M059J (cell line): ENCODE data around the gene VWA5B1. TPM values are rescaled to one million over a fixed set of nuclear protein-coding genes. Genes with fewer than 3 reads are reported as not detected.
A peak's percentile ranks its signal among the peaks of the same experiment; 100 is the strongest.
"Not testable (repeated sequence)": the region's sequence is repeated elsewhere in the genome, so short reads cannot be mapped to it uniquely, and the experiment has no call there.

Experiments used
- DNase-seq: peaks from one replicate; pipeline ENCODE4 v3.0.0-alpha.2; 2012; ENCODE audit warnings: low read depth
- total RNA-seq: library from RNA; depleted of rRNA; stranded (reverse); fragments of >200 nt; shearing (Covaris generic); gene quantifications from 2 replicates; pipeline ENCODE4 v1.2.3, GENCODE V29; 2014; rRNA removed

VWA5B1 gene, protein sequence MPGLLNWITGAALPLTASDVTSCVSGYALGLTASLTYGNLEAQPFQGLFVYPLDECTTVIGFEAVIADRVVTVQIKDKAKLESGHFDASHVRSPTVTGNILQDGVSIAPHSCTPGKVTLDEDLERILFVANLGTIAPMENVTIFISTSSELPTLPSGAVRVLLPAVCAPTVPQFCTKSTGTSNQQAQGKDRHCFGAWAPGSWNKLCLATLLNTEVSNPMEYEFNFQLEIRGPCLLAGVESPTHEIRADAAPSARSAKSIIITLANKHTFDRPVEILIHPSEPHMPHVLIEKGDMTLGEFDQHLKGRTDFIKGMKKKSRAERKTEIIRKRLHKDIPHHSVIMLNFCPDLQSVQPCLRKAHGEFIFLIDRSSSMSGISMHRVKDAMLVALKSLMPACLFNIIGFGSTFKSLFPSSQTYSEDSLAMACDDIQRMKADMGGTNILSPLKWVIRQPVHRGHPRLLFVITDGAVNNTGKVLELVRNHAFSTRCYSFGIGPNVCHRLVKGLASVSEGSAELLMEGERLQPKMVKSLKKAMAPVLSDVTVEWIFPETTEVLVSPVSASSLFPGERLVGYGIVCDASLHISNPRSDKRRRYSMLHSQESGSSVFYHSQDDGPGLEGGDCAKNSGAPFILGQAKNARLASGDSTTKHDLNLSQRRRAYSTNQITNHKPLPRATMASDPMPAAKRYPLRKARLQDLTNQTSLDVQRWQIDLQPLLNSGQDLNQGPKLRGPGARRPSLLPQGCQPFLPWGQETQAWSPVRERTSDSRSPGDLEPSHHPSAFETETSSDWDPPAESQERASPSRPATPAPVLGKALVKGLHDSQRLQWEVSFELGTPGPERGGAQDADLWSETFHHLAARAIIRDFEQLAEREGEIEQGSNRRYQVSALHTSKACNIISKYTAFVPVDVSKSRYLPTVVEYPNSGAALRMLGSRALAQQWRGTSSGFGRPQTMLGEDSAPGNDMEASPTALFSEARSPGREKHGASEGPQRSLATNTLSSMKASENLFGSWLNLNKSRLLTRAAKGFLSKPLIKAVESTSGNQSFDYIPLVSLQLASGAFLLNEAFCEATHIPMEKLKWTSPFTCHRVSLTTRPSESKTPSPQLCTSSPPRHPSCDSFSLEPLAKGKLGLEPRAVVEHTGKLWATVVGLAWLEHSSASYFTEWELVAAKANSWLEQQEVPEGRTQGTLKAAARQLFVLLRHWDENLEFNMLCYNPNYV
- total RNA-seq: not detected in 2 replicates

DNA sequence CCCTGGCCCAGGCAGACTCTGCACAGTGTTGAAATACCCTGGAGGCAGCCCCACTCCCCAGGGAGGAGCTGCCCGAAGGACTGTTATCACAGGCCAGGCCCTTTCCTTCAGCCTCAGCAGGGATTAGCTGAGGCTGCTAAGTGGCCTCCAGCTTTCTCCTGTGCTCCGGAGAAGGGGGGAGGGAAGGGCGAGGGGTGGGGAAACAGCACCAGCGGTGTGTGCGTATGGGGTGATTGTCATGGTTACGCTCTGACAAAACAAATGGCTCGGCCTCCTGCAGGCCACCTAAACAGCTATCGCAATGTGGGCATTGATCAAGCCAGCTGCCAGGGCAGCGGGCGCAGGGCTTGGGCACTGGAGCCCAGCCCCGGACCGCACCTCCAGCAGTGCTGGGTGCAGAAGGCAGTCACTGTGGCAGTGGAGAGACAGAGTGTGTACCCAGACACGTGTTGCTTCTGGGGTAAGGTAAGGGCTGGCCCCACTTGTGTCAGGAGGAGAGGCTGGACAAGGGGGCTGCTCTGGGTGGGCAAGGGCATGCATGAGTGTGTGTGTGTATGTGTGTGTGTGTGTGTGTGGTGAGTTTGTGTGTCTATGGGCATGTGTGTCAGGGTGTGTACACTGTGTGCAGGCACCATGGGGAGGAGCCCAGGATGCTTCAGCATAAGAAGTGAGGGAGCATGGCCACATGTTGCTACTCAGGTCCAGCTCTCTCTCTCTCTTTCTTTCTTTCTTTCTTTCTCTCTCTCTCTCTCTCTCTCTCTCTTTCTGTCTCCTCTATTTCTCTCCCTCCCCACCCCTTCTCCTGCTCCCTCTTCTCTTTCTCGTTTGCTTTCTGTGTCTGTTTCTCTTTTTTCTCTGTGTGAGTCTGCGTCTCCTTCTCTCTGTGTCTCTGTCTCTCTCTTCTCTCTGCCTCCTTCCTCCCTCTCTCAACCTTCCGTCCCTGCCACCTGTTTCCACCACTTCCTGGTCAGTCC is at the start of gene VWA5B1:
Gene VWA5B1, plus strand, starts transcription at position 252 of the 974 bp plus-strand sequence. CDS start 19,727 bp downstream, outside the sequence.
- DNase-seq: peak; percentile 28

DNA sequence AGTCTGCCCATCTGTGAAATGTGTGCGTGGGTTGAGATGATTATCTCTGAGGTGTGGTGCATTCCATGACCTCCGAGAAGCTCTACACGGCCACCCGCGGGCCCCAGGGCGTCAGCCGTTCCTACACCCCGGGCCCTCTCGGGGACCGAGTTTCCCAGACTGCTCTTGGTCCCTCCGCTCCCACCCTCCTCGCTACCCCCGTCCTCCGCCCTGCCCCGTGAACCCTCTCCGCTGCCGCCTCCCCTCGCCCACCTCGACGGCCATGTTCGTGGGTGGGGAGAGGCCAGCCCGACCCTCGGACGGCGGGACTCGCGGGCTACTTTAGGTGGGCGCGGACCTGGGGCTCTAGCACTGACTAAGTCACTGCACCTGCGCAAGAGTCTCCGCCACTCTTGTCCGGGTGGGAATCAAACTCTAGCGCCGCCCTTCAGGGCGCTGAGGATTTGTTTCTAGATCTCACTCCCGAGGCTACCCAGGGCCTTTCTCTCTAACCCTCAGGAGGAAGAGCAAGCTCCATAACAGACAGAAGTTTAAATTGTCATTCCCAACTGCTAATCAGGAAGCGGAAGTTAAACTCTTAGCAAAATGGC is 47.7 kb upstream of the VWA5B1 start:
- no peak for DNase-seq

DNA sequence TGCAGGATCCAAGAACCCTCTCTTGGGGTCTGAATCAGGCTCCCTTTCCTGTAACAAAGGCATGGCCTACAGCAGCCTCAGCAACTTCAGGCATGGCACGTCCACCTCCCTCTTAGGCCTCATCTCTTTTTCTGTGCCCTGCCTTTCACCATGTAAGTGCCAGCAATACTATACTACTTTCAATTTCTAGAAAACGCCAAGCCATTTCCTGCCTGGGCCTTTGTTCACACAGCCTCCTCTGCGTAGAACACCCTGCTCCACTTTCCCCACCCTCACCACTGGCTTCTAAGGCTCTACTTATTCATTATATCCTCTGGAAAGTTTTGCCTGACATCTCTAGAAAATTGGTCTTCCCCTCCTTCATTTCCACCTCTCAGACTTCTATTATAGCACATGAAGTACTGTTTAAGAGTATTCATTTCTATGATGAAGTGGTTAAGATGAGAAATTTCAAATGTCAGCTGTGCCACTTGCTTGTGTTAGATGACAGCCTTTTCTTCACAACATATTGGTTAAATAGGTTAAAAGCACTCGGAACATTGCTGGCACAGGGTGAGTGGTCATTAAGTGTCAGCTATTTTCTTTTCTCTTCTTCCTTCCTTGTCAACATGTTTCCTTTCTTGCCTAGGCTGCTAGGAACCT is 41.6 kb upstream of the VWA5B1 start:
- DNase-seq: peak; percentile 11

DNA sequence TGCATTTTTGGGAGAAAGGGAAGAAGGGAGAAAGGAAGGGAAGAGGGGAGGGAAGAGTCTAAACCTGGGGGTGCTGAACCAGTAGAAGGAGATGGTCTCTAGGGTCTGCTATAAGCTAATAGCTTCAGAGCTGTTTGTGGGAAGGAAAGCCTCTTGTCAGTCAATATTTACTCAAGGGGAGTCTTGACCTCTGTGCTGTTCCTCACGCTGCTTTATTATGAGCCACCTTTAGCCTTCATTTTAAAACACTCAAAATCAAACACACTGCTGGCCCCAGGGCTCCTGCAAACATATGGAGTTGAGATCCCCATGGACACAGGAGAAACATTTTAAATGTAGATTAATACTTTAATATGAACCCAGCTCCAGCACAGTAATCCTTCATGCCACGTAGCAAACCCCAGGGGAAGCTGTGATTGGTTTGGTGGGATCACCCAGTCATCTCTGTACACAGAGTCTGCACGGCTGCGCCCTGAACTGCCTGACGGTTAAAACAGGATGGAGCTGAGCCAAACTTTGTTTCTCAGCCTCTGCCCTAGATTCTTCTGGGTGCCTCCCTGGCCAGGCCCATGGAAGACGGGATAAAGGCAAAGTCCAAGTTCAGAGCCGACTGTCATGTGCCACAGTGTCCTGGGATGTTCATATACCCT is 40.2 kb upstream of the VWA5B1 start:
- DNase-seq: peak; percentile 26

DNA sequence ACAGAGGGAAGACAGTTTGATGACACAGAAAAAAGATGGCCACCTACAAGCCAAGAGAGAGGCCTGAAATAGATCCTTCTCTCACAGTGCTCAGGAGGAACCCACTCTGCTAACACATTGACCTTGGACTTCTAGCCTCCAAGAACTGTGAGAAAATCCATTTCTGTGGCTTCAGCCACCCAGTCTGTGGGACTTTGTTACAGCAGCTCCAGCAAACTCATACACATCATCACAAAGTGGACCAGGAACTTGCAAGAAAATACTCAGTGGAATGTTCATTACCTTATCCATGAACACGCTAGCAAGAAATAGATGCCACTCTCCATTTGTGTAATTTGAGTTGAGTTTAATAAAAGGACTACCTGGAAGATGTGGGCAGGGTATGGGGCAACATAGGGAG is 38.1 kb upstream of the VWA5B1 start:
- DNase-seq: no peak

DNA sequence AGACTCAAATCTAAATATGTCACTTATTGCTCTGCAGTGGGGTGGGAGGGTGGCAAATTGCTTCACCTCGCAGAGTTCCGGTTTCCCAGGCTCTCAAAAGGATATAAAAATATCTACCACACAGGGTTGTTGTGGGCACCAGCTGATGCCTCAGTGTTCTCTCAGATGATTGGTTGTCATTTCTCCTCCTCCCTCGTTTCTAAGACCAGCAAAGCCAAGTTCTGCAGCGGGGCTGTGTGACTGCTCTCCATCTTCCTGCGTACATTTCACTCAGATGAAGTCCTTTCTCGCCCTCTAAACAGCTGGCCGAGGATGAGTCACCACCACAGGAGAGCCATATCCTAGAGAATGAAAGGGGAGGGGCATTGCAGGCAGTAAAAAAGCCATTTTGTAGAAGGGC is 35.0 kb upstream of the VWA5B1 start:
- peak; percentile 83 for DNase-seq

DNA sequence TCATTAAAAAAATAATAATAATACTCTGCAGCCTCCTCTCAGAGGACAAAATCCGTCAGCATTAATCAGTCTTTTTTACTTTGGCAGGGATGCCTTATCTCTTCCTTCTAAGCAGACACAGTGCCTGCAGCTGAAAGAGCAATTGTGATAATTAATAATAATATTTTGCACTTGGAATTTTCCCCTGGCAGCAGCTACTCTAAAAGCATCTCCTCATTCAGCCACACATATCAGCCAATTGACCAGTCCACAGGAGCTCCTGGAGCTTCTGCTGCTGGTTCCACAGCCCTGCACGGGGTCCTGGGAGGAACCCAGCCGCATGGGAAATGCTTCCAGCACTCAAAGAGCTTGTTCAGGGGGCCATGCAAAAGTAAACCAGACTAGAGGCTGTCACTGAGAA is 31.0 kb upstream of the VWA5B1 start:
- no peak for DNase-seq

DNA sequence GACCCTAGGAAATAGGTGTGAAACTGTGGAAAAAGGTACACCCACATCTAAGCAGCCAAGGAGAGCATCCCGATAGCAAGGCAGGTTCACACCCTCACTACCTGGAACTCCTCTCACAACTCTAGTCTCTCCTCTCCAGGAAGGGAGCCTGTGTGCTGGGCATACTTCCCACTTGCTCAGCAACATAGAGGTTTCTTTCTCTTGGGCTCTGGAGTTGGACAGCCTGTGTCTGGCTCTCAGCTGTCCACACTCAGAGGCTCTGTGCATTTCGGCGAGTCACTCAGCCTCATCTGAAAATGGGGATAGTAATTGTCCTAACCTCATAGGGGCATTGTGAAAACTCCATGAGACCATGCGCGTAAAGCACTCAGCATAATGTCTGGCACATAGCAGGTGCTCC is 29.6 kb upstream of the VWA5B1 start:
- DNase-seq: no peak

DNA sequence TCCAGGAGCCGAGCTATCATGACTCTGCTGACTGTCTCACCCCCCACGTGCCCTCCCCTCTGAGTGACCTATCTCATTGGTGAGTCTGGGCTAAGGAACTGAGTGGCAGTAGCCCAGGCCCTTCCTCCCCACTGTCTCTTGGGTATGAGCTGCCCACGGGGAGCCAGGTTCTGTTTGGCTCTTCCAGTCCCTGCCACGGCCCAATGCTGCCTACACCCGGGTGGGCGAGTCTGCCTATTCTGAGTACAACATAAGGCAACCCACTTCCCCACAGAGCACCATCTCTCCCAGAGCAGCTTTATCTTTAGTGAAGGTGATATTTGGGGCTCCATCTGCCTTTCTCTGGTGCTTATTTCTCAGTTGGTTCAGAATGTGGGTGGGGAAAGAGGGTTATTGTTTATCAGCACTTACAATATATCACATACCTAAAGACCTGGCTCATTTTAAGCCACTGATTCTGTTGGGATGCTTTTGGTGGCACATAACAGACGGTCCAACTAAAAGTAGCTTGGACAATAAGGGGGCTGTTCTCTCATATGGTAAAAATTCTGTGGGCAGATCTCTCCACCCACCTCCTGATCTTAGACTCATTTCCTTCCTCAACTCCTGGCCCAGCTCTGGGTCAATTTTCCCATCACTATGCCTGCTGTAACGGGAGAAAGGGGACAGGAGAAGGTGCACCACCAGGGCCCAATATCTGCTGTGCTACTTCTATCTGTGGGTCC is 27.7 kb upstream of the VWA5B1 start:
- DNase-seq: no peak

DNA sequence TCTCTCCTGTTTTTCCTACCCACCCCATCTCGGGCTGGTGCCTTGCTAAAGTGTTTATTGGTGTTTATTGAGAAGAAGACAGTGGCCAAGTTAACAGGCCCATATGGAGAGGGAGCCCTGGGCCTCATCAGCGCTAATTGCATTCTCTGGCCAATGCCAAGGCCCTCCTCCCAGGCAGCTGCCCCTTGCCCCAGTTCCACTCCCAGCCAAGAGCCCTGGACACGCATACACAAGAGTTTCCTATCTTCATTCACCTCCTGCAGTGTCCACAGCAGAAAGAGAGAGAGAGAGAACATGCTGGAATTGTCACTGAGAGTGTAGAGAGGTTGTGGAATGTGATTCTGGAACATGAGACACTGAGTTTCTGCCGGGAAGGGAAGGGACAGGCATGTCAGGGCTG is 25.4 kb upstream of the VWA5B1 start:
- no peak for DNase-seq

DNA sequence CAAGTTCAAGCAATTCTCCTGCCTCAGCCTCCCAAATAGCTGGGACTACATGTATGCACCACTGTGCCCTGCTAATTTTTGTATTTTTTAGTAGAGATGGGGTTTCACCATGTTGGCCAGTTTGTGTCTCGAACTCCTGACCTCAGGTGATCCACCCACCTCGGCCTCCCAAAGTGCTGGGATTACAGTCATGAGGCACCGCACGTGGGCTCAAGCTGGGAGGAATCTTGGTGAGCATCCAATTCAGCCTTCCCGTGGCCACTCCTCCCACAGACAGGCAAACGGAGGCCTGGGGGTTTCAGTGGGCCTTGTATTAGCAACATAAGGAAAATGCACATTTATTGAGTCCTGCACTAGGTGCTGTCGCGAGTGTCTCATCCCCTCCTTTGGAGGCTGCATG is 24.5 kb upstream of the VWA5B1 start:
- no peak for DNase-seq

DNA sequence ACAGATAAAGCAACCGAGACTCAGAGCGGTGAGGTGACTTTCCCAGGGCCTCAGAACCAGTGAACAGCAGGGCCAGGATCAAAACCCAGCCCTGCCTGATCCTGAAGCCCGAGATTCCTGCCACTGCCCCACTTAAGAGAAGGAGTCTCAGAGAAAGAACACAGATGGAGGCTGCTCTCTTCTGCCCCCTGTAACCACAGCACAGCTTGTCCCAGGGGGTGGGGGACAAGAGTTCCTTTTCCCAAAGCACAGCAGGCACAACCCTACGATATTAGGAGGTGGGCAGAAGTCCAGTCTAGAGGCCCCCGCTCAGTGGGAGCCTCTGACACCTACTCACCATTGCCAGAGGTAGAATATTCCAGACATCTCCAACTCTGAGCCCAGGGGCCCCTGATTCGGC is 24.0 kb upstream of the VWA5B1 start:
- DNase-seq: no peak

DNA sequence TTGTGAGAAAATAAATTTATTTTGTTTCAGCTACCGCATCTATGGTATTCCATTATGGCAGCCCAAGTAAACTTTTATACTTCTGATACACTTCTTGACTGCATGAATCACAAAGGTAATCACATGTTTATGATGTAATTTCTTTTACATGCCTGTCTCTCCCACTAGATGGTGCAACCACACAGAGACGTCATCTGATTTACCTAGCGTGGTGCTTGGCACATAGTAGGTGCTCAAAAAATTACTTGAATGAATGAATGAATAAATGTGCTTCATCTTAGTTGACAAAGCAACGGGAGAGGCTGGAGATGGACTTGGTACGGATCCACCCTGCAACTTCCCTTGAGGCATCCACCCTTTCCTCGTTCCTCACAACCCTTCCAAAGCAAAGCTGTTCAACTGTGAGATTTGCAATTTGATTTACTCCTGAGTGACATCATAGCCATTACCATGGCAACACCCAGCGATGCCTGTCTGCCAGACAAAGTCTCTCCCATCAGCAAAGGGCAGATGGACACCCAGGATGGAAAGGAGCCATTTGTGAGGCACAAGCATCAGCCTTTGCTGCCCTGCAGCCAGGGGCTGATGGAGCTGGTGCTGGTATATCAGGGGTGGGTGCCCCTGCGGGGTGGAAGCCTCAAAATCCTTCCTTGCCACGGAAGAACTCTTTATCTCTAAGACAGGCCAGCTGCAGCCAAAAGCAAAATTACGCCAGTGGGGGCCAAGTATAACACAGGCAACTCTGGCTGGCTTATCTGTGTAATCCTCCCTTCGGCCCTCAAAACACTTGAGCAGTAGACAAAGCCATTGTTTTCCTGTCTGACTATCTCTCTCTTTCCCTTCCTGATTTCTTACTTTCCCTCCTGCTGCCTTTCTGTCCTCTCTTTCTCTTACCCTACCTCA is 18.9 kb upstream of the VWA5B1 start:
- DNase-seq: peak; percentile 17

DNA sequence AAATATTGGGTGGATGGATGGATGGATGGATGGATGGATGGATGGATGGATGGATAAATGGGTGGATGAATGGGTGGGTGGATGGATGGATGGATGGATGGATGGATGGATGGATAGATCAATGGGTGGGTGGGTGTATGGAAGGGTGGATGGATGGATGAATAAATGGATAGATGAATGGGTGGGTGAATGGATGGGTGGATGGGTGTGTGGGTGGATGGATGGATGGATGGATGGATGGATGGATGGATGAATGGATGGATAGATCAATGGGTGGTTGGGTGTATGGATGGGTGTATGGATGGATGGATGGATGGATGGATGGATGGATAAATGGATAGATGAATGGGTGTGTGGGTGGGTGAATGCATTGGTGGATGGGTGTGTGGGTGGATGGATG is 17.0 kb upstream of the VWA5B1 start:
- DNase-seq: not testable (repeated sequence)

DNA sequence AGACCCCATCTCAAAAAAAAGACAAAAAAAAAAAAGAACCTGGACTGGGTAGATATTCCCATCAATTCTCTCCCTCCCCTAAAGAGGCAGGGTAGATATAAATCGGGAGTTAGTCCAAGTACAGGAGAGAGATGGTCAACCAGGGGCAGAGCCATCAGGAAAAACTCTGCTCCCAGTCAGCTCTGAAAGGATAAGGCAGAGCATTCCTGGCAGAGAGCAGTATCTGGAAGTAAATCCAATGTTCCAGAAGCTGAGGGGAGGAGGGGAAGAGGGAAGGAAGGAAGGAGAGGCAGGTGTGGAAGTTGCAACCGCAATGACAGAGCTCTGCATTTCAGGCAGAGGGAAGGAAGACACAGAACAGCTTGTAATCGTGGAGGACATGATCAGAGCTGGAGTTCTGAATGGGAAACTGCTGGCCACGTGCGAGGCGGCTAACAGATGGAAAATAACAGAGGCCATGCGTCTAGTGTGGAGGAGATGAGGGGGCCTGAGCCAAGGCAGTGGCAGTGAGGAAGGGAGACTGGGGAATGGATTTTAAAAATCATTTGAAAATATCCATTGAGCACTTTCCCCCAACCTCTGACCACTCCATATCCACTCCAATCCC is 15.3 kb upstream of the VWA5B1 start:
- no peak for DNase-seq

DNA sequence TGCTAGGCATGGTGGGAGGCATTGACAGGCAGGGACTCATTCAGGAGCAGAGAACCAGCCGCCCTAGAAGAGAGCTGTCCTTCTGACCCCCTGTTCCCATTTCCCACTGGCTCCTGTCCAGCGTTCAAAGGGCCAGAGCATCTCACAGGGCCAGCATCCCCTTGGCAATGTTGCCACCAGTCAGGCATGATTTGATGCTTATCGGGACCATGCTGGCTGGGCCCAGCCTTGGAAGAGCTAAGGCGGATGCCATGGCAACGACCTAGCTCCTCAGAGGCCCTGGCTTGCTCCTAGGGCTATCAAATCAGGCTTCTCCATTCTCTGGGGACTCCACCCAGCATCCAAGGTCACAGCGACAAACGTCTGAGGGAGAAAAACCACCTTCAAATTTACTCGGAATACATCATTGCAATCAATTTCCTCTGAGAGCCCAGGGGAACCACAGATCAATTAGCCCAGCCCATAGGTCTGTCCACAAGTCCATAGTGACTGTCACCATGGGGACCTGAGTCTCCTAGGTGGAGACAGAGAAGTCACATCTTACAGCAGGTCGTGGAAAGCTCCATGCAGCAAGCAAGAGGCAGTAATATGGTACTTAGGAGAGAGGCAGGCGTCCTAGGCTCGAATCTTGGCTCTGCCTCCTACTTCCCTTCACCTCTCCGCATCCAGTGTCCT is 14.1 kb upstream of the VWA5B1 start:
- no peak for DNase-seq

DNA sequence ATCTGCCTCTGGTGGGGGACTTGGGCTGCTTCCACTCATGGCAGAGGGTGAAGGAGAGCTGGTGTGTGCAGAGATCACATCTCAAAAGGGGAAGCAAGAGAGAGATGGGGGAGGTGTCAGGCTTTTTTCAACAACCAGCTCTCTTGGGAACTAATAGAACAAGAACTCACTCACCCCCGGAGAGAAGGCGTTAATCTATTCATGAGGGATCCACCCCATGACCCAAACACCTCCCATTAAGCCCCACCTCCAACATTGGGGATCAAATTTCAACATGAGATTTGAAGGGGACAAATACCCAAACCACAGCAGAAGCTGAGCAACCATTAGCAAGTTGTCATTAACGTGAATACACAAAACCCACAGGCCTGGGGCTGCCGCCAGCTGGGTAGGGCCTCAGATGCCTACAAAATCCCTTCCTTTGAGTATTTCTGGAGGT is 12.0 kb upstream of the VWA5B1 start:
- DNase-seq: no peak
